HG02623 (cell line): ENCODE measurements around the gene MT1F.
"Not testable (repeated sequence)": the region's sequence is repeated elsewhere in the genome, so short reads cannot be mapped to it uniquely, and the experiment has no call there.

Experiments used
- ATAC-seq: cut with Tn5 transposase; IDR thresholded peaks from one replicate; pipeline ENCODE4 v1.9.1; 2021; ENCODE audit warnings: moderate library complexity; ENCODE audit not compliant: unreplicated experiment

The MT1F gene

DNA sequence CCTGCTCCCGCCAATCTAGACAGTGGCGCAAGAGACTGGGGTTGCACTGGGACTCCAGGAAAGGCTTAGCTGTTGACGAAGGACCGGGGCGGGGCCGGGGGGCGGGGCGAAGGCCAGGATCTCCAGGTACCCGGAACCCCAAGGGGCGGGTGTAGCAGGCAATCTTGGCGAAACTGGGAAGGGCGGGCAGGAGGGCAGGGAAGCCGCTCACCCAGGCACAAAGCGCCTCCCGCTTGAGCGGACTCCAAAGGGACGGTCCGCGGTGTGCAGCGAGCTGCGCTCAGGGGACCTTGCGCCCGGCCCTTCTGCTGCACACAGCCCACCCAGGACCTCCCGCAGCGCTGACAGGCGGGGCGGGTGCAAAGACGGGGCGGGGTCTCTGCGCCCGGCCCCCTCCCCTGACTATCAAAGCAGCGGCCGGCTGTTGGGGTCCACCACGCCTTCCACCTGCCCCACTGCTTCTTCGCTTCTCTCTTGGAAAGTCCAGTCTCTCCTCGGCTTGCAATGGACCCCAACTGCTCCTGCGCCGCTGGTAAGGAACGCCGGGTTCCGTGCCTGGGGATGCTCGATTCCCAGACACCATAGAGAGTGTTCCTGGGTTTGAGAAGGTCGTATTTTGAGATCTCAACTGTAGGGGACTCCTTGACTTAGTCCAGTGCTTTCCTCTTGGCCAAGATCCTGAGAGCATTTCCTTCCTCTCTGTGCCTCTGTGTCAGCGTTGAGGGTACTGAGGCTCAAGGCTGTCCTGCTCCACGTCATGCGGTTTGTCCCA lies at the start of gene MT1F:
MT1F (plus strand) TSS at position 405 of the 772 bp plus-strand sequence; CDS start at position 505, 100 bp downstream.
- ATAC-seq = no peak

- peak; percentile 83 for ATAC-seq
These were observed 49.5 kb upstream of the MT1F start, which contains the start of gene MT2A for GRCh38 chr16:56608043-56608875. Gene MT2A (plus strand): TSS chr16:56608584. CDS start chr16:56608656, 72 bp downstream.

GRCh38 chr16:56608876-56609462 lies 48.8 kb upstream of the MT1F start:
- ATAC-seq = no peak

GRCh38 chr16:56609463-56609921 lies 48.3 kb upstream of the MT1F start:
- peak; percentile 36 for ATAC-seq

DNA sequence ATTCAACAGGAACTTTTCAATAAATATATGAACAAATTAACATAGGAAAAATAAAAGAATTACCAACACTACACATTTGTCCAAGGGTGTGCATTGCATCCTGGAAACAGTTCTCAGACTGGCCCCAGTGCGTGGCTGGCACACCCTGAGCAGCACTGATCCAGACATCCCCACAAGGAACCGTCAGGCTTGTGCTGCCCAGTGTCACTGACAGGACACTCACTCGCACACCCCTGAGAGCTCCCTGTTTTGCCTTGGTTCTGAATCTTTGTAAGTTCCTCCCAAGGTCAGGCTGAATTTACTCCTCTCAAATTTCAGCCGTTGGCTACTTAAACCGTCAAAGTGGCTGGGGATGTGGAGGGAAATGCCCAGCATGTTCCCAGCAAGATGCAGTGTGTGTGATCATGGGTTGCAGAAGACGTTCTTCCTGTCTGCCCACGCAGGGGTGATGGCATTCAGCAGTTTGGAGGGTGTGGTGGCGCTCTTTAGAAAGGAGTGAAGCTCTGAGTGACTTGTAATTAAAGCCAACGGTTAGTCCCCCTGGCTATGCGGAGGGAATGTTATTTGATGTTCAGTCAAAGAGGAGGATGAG lies 47.6 kb upstream of the MT1F start:
- ATAC-seq = no peak

DNA sequence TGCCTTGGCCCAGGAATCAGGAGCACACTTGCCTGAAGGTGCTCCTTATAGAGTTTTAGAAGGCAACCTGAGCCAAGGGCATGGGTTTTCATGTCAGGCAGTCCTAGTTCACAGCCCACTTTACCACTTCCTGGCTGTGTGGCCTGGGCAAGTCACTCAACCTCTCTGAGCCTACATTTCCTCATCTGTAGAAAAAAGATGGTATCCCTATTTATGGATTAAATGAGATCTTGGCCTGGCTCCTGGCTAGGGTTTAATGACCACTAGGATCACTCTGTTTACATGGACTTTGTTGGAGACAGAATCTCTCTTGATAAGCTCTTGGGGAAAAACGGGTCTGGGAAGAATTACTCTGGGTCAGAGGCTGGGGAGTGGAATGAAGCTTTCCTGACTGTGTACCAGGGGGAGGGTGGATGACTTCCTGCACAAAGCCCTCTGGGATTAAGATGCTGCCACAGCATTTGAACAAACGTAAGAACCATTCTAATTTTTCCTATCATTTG lies 47.1 kb upstream of the MT1F start:
- no peak for ATAC-seq

- no peak for ATAC-seq
These were observed 46.4 kb upstream of the MT1F start for GRCh38 chr16:56611281-56611833.

GRCh38 chr16:56613706-56614105 lies 44.1 kb upstream of the MT1F start:
- no peak for ATAC-seq

GRCh38 chr16:56614549-56614991 lies 43.2 kb upstream of the MT1F start:
- no peak for ATAC-seq

- no peak for ATAC-seq
These were observed 42.4 kb upstream of the MT1F start for GRCh38 chr16:56615353-56615752.

GRCh38 chr16:56616608-56617211 lies 41.0 kb upstream of the MT1F start:
- ATAC-seq = no peak

DNA sequence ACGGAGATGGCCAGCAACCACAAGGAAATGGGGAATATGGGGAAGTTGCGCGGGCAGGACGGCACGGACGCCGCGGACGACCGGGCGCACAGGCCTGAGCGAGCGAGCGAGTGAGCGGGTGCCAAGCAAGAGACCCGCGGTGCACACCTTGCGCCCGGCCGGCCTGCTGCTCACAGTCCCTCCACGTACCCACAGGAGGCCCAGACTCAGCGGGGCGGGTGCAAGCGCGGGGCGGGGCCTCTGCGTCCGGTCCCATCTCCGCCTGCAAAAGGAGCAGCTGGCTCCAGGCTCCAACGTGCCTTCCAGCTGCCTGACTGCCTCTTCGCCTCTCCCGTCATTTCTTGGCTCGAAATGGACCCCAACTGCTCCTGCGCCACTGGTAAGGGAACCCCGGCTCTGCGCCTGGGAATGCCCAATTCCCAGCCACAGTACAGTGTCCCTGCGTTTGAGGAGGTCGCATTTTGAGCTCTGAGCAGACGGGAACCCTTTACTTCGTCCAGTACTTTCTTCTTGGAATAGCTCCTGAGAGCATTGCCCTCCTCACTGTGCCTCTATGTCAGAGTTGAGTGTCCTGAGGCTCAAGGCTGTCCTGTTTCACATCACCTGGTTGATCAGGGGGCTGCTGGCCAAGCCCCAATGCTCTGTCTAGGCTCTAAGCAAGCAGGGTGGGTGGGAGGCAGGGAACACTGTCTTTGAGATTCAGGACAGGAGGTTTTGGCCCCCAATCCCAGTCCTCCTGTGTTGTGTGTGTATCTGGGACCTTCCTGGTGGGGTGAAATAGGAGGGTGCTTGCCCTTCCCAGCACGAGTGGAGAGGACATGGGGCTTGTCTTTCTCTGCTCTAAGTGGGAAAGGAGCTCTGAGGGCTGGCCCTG lies 40.3 kb upstream of the MT1F start:
- ATAC-seq = no peak

DNA sequence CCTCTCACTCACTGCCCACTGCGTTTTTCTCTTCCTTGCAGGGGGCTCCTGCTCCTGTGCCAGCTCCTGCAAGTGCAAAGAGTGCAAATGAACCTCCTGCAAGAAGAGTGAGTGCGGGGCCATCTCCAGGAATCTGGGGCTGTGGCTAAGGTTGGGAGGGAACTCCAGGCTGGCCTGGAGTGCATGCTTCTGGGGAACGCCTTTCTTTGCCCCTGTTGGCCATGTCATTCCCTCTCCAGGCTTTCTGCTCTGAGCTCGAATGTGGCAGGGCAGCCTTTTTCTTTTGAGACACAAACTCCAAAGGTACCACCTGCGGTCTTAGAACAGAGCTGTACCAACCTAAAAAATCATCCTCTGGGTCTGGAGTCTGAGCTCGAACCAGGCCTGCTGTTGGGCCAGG lies 39.6 kb upstream of the MT1F start:
- no peak for ATAC-seq

DNA sequence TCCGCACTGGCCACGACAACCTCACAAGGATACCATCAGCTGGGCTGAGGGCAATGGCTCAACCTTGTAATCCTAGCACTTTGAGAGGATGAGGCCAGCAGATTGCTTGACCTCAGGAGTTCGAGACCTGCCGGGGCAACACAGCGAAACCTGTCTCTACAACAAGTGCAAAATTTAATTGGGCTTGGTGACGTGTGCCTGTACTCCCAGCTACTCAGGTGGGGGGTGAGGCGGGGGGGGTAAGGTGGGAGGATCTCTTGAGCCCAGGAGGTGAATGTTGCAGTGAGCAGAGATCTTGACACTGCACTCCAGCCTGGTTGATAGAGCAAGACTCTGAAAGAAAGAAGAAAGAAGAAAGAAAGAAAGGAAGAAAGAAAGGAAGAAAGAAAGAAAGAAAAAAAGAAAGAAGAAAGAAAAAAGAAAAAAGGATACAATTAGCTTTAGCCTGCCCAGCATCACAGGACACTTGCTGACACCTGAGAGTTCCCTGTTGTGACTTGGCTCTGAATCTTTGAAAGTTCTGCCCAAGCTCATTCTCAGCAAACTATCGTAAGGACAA lies 37.3 kb upstream of the MT1F start:
- ATAC-seq = no peak

GRCh38 chr16:56621665-56622445 lies 35.9 kb upstream of the MT1F start:
- not testable (repeated sequence) for ATAC-seq

- not testable (repeated sequence) for ATAC-seq
These were observed 34.6 kb upstream of the MT1F start for GRCh38 chr16:56623184-56623583.

GRCh38 chr16:56623637-56624036 lies 34.1 kb upstream of the MT1F start:
- no peak for ATAC-seq
